MM.1S (cell line): Measurements from ENCODE around the gene PRKCE.

Experiments used
- DNase-seq: peaks from one replicate; pipeline ENCODE4 v3.0.0-alpha.2; 2015
- H2AFZ ChIP-seq: fragments of 300-600 bp; sonication (generic); 2 replicates; pipeline ENCODE4 v1.6.0; 2016; ENCODE audit warnings: antibody characterized with exemption, low read length
- H3F3A ChIP-seq: fragments of 300-600 bp; sonication (generic); 2 replicates; pipeline ENCODE4 v1.6.1; 2016; ENCODE audit warnings: mild to moderate bottlenecking, antibody characterized with exemption, low read length, moderate library complexity, mixed read lengths; ENCODE audit not compliant: insufficient read depth
- H3K27ac ChIP-seq: fragments of 300-600 bp; sonication (generic); 2 replicates; pipeline ENCODE4 v1.5.1; 2016; ENCODE audit warnings: mild to moderate bottlenecking, low read length
- H3K27me3 ChIP-seq: fragments of 300-600 bp; sonication (generic); replicated peaks from 2 replicates; pipeline ENCODE4 v1.6.0; 2016; ENCODE audit warnings: low read length; ENCODE audit not compliant: insufficient read depth
- H3K36me3 ChIP-seq: fragments of 300-600 bp; sonication (generic); replicated peaks from 2 replicates; pipeline ENCODE4 v1.6.1; 2016; ENCODE audit warnings: mild to moderate bottlenecking, low read length, mixed read lengths; ENCODE audit not compliant: insufficient read depth
- H3K4me1 ChIP-seq: fragments of 300-600 bp; sonication (generic); 2 replicates; pipeline ENCODE4 v1.6.1; 2016; ENCODE audit warnings: low read length, mixed read lengths
- H3K4me2 ChIP-seq: fragments of 300-600 bp; sonication (generic); 2 replicates; pipeline ENCODE4 v1.6.0; 2016; ENCODE audit warnings: low read depth, low read length
- H3K4me3 ChIP-seq: fragments of 300-600 bp; sonication (generic); 2 replicates; pipeline ENCODE4 v1.5.1; 2016; ENCODE audit warnings: low read length, mixed read lengths
- H3K79me2 ChIP-seq: fragments of 300-600 bp; sonication (generic); 2 replicates; pipeline ENCODE4 v1.6.1; 2016; ENCODE audit warnings: mixed run types, low read length, mixed read lengths
- H3K9ac ChIP-seq: fragments of 300-600 bp; sonication (generic); 2 replicates; pipeline ENCODE4 v1.6.1; 2016; ENCODE audit warnings: low read length, mixed read lengths
- H3K9me2 ChIP-seq: fragments of 300-600 bp; sonication (generic); replicated peaks from 2 replicates; pipeline ENCODE4 v1.6.1; 2016; ENCODE audit warnings: mild to moderate bottlenecking, low read length, mixed read lengths; ENCODE audit not compliant: insufficient read depth
- H3K9me3 ChIP-seq: fragments of 300-600 bp; sonication (generic); replicated peaks from 2 replicates; pipeline ENCODE4 v1.6.1; 2016; ENCODE audit warnings: mild to moderate bottlenecking, low read length, mixed read lengths; ENCODE audit not compliant: insufficient read depth
- H4K20me1 ChIP-seq: fragments of 300-600 bp; sonication (generic); 2 replicates; pipeline ENCODE4 v1.6.1; 2016; ENCODE audit warnings: mild to moderate bottlenecking, low read length, moderate library complexity, mixed read lengths; ENCODE audit not compliant: insufficient read depth
- CTCF ChIP-seq: fragments of 300-600 bp; sonication (generic); IDR thresholded peaks from 2 replicates; pipeline ENCODE4 v1.5.1; 2016; ENCODE audit warnings: antibody characterized with exemption, low read length, mixed read lengths
- EZH2 ChIP-seq: fragments of 300-600 bp; sonication (generic); optimal IDR thresholded peaks from 2 replicates; pipeline ENCODE3; 2017; ENCODE audit warnings: low read depth, mild to moderate bottlenecking, antibody characterized with exemption, low read length, mixed read lengths
- EZH2phosphoT487 ChIP-seq: fragments of 300-600 bp; sonication (generic); IDR thresholded peaks from 2 replicates; pipeline ENCODE4 v1.6.1; 2018; ENCODE audit warnings: antibody characterized with exemption, low read length

PRKCE gene

DNA sequence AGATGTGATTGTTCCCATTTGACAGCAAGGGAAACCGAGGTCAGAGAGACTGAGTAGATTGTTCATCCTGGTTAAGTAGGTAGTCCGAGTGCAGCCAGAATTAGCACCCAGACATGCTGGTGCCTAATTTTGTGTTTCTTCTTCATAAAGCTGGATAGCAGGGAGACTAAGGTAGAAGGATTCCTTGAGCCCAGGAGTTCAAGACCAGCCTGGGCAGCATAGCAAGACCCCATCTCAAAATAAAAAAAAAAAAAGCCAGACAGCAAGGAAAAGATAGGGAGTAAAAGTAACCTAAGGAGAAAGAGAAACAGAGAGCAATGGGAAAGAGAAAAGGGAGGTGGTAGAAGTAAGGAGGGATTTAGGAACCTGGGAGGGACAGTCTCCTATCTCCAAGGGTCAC lies 120.6 kb downstream of the PRKCE start:
- H3K27me3 ChIP-seq: no peaks in the 10 kb centered on the region
- no peaks in the 10 kb centered on the region for H3K9me2 ChIP-seq
- no peak overlapping the region for H3K9ac ChIP-seq
- H3K9me3 ChIP-seq: no peaks in the 10 kb centered on the region
- H4K20me1 ChIP-seq: no peaks in the 10 kb centered on the region
- no peaks in the 10 kb centered on the region for H3K79me2 ChIP-seq
- H3K4me2 ChIP-seq: no peak overlapping the region
- H3K4me1 ChIP-seq: no peaks in the 10 kb centered on the region
- TF ChIP-seq CTCF (no peak), EZH2phosphoT487 (no peak), EZH2 (no peak)
- DNase-seq: no peak
- H2AFZ ChIP-seq: no peak overlapping the region
- no peak overlapping the region for H3K27ac ChIP-seq
- no peaks in the 10 kb centered on the region for H3F3A ChIP-seq
- H3K36me3 ChIP-seq: no peaks in the 10 kb centered on the region
- no peak overlapping the region for H3K4me3 ChIP-seq

GRCh38 chr2:45773909-45774308 lies 122.4 kb downstream of the PRKCE start:
- H3K4me1 ChIP-seq: peaks cover 4% of the 10 kb centered on the region; the same call in 1 of the 2 replicates
- H3K36me3 ChIP-seq: no peaks in the 10 kb centered on the region
- DNase-seq: no peak
- no peaks in the 10 kb centered on the region for H3K27me3 ChIP-seq
- H3K4me3 ChIP-seq: no peak overlapping the region
- H3K4me2 ChIP-seq: no peak overlapping the region
- no peak overlapping the region for H3K9ac ChIP-seq
- no peak for TF ChIP-seq EZH2phosphoT487
- no peak for TF ChIP-seq EZH2
- TF ChIP-seq CTCF: no peak
- no peaks in the 10 kb centered on the region for H4K20me1 ChIP-seq
- H3K9me3 ChIP-seq: no peaks in the 10 kb centered on the region
- H3F3A ChIP-seq: no peaks in the 10 kb centered on the region
- H3K27ac ChIP-seq: no peak overlapping the region
- H2AFZ ChIP-seq: no peak overlapping the region
- H3K9me2 ChIP-seq: no peaks in the 10 kb centered on the region
- no peaks in the 10 kb centered on the region for H3K79me2 ChIP-seq

- no peak overlapping the region for H3K4me3 ChIP-seq
- TF ChIP-seq EZH2 (no peak), EZH2phosphoT487 (no peak), CTCF (no peak)
- H3K79me2 ChIP-seq: no peaks in the 10 kb centered on the region; the same call in 1 of the 2 replicates
- no peak overlapping the region for H3K9ac ChIP-seq
- peaks cover 4% of the 10 kb centered on the region; the same call in 1 of the 2 replicates for H3K4me1 ChIP-seq
- H3K9me2 ChIP-seq: no peaks in the 10 kb centered on the region
- no peak for DNase-seq
- no peaks in the 10 kb centered on the region for H4K20me1 ChIP-seq
- H3K4me2 ChIP-seq: no peak overlapping the region
- H3K27ac ChIP-seq: no peak overlapping the region
- H3F3A ChIP-seq: no peaks in the 10 kb centered on the region
- H2AFZ ChIP-seq: no peak overlapping the region
- no peaks in the 10 kb centered on the region for H3K27me3 ChIP-seq
- H3K36me3 ChIP-seq: no peaks in the 10 kb centered on the region
- no peaks in the 10 kb centered on the region for H3K9me3 ChIP-seq
Observed at GRCh38 chr2:45774688-45775244, 123.3 kb downstream of the PRKCE start.
